HG03565 (cell line): ENCODE data around the gene ADGRL4.
A peak's percentile ranks its signal among the peaks of the same experiment; 100 is the strongest.
"Not testable (repeated sequence)": the region's sequence is repeated elsewhere in the genome, so short reads cannot be mapped to it uniquely, and the experiment has no call there.

ENCODE experiments used
- ATAC-seq: cut with Tn5 transposase; IDR thresholded peaks from one replicate; pipeline ENCODE4 v1.9.1; 2021; ENCODE audit warnings: mild to moderate bottlenecking, moderate library complexity; ENCODE audit not compliant: unreplicated experiment

The ADGRL4 gene

DNA sequence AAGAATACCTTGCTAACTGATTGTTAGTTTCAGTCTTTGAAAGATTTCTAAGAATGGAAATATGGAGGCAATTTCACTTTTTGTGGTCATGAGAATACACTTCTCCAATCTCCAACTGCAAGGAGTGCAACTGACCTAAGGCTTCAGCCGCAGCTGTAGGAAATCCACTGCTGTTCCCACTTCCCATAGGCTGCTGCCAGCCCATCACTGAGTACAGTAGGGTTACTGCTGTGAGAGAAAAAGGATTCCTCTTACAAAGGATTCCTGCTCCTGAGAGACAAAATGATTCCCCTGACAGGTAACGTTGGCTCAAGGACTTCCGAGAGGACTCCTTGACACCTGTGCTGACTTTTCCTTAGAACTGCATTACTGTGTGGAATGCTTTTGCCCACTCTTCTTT is 87.4 kb downstream of the ADGRL4 start:
- ATAC-seq: no peak

DNA sequence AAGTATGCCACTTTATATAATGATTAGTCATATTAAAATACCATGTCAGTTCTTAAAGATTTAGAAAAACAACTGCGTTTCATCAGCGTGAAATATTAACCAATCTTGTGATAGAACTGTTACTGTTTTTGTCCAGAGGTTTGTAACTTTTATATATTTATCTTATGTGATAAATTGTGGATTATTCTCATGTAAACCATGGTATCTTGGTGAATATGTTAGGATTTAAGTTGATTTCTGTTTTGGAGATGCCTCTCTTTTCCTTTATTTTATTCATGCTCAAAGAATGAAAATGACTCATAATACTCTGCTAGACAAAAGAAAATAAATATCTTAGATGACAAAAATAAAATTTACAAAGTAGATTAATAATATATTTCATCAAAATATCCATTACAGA is 88.4 kb downstream of the ADGRL4 start:
- no peak for ATAC-seq

DNA sequence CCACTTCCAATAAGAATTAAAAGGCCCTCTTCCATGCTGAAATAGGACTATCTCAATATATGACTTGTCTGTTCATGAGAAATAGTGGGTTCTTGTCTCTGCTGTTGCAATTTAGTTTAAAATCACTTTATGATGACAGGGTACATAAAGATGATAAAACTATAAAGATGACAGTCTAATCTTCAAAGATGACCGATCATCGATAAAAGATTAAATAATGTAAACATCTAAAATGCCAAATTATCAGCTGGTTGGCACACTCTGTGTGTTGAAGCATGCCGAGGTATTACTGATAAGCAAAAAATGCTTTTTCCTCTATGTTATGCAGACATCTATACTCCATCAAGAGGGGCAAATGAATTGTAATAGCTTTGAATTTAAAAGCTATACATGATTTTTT is 89.5 kb downstream of the ADGRL4 start:
- no peak for ATAC-seq

DNA sequence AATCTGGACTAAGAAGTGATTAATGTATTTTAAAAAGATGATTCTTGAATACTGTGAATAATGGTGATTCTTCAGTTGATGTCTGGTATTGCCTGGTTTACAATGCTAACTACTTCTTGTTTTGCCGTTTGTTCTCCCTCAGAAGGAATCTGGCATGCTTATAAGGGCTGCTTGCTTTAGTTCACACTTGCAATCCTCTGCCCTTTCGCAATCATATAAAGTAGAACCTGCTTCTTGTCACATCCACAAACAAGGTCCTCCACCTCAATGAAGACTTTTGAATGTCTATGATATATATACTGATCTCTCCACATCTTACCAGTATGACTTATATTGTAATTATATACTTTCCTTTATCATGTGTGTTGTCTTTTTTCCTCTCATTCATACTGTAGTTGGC is 92.6 kb downstream of the ADGRL4 start:
- no peak for ATAC-seq

DNA sequence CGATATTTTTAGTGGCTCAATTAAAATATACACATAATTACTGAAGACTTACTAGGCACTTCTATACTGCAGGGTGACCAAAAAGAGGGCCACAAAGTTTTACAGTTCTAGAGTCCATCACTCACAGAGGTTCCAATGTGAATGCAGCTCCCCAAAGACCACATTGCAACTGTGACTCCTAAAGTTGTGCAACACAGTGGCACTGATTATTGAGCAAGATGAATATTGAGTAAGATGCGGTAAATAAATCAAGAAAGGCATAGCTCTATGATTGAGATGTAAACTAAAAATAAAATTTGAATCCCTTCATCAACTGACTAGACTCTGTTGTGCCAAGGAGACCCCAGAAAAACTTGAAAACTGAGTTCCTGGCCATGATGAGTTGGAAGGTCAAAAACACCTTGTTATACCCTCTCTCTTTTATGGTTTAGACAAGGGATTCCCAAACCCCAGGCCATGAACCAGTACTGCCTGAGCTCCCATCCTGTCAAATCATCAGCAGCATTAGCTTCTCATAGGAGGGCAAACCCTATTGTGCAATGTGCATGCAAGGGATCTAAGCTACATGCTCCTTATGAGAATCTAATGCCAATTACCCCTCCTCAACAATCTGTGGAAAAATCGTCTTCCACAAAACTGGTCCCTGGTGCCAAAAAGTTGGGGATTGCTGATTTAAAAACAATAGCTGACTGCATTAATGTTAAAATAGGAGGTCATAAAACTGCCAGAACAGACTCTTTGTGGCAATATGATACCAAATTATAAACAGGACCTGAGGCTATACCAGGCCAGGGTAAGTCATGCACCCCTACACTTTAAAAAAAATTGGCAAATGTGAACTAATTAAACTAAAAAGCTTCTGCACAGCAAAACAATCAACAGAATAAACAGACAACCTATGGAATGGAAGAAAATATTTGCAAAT is 94.3 kb downstream of the ADGRL4 start:
- ATAC-seq: no peak

DNA sequence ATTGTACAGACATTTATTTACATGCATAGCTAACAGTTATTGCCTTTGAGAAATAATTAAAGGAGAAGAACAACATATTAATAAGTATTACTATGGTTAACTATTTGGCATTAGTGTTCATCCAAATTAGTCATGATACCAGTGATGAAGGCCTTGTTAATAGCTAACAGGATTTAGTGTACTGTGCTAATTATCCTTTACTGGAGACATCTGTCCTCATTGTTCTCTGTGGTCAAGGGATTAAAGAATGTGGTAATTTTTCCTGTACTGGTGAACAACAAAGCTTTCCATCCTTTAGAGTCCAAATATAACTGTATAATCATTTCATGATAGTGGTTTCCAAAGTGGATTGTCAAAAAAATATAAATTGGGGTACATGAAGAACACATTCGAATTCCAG is 103.9 kb downstream of the ADGRL4 start:
- ATAC-seq: no peak

DNA sequence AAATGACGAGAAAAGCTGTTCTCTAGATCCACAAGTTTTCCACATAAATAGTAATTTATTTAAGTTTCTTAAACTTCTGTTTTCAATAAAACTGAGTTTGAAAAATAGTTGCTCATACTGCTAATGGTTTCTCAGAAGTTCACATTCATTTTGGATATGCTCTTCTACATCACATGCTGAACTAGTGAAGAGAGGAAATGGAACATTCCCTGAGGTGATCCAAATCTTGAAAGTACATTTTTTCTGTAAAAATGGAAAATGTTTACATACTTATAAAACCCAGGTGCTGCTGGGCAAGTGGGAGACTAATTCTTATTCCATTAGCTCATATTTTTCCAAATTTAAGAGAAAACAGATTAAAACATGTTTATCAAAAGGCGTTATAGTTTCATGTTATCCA is 111.7 kb downstream of the ADGRL4 start:
- no peak for ATAC-seq

DNA sequence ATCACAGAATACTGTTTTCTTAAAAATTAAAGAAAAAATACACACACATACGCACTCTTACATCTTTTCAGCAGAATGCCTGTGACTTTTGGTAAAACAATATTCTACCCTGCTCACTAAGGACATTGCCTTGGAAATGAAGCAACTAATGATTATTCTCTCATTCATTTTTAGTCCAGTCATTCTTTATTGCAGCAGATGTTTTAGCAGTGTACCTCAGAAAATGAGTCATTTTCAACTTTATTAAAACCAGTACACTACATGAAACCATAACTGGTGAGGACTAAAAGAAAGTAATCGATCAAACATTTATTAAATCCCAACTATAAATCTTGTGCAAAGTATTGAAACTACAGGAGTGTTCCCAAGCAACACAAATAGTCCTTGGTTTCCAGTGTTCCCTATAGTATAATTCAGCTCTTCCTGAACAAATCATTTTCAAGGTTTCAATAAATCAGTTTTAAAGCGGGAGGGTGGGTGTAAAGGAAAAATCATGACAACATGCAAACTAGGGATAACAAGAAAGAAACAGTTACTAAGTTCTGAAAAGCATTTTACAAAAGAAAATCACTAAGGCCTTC is 114.2 kb downstream of the ADGRL4 start:
- no peak for ATAC-seq

DNA sequence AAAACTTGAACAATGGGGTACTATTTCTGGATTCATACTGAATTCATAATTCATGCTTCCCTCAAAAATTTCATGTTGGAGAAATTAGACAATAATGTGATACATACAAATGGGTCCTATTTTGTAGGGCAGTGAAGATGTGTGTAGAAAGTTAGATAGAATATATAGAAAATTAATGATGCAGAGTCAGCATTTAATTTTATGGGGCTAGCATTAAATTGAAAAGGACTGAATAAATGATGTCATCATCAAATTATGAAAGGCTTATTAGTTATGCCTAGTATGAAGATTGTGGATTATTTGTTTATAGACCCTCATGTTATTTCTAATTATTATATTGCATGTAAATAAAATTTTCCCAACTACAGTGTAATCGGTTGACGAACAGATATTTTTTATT is 119.1 kb downstream of the ADGRL4 start:
- no peak for ATAC-seq

DNA sequence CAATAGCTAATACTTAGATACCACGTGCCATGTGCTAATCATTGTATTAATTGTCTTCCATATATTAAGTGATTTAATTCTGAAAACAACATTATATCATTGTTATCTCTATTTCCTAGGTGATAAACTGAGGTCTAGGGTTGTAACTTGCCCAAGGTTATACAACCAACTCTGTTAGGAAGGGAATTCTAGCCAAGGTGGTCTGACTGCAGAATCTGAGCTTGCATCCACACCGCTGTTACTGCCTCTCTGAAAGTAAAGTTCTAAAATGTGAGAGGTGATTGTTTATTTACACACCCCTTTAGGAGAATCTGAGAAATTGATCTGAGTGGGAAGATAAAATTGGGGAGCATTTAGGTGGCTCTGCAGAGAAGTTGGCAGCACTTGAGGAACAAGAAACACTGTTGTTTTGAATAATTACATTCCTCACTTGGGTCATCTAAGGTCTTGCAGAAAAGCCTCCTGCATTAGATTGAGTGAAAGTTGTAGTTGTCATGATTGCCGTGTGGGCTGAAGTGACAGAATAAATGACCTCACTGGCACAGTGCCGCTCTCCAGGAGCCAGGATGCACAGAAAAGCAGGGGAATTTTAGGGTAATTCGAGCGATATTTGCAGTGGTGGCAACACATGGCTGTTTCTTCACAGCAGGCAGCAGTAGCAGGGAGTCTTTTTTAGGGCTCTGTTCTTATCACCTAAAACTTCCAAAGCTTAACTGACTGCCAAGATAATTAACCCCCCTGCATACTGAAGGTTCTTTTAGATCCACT is 121.7 kb downstream of the ADGRL4 start:
- ATAC-seq: no peak

DNA sequence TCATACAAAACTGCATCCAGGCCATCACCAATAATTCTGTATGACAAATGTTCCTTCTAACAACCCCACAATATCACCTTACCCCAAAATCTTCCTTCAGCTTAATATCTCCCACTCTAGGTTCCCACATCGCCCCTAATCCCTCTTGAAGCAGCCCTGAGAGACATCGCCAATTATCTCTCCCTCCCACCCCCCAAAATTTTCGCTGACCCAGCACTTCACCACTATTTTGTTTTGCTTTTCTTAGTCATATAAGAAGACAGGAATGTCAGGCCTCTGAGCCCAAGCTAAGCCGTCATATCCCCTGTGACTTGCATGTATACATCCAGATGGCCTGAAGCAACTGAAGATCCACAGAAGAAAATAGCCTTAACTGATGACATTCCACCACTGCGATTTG is 126.3 kb downstream of the ADGRL4 start:
- ATAC-seq: no peak

DNA sequence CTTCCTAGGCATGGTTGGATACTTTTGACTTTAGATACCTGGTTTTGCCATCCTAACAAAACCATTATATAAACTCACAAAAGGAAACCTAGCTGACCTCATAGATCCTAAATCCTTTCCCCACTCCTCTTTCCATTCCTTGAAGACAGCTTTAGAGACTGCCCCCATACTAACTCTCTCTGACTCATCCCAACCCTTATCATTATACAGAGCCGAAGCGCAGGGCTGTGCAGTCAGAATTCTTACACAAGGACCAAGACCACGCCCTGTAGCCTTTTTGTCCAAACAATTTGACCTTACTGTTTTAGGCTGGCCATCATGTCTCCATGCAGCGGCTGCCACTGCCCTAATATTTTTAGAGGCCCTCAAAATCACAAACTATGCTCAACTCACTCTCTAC is 130.5 kb downstream of the ADGRL4 start:
- ATAC-seq: not testable (repeated sequence)

DNA sequence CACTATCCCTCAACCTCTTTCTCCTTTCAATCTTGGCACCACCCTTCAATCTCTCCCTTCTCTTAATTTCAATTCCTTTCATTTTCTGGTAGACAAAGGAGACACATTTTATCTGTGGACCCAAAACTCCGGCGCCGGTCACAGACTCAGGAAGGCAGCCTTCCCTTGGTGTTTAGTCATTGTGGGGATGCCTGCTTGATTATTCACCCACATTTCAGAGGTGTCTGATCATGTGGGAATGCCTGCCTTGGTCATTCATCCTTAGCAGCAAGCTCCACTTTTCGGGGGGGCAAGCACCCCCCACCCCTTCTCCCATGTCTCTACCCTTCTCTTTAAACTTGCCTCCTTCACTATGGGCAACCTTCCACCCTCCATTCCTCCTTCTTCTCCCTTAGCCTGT is 133.7 kb downstream of the ADGRL4 start:
- ATAC-seq: not testable (repeated sequence)

DNA sequence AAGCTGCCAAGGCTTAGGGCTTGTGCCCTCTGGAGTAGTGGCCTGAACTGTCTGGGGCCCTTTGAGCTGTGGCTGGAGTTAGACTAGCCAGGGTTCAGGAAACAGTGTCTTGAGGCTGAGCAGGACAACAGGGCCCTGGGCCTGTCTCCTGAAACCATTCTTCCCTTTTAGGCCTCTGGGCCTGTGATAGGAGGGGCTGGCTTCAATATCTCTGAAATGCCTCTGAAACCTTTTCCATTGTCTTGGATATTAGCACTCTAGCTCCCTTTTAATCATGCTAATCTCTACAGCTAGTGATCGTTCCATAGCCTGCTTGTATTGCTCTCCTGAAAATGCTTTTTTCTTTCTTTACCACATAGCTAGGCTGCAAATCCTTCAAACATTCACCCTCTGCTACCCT is 135.3 kb downstream of the ADGRL4 start:
- no peak for ATAC-seq

DNA sequence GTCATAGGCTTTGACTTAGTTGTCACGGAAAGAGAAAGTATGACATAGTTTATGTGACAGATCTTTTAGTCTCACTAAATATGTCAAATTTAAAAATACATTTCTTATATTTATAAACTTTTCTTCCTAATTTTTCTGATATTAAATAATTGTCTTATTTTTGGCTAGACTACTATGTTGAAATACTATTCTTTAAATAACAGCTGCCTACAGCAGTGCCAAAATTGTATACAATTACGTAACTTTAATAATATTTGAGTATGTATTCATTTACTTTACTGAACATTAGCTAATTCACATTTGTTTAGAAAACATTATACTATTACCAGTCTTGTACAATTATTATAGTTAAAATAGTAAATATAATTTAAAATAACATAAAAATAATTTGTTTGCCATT is 137.4 kb downstream of the ADGRL4 start:
- ATAC-seq: no peak

DNA sequence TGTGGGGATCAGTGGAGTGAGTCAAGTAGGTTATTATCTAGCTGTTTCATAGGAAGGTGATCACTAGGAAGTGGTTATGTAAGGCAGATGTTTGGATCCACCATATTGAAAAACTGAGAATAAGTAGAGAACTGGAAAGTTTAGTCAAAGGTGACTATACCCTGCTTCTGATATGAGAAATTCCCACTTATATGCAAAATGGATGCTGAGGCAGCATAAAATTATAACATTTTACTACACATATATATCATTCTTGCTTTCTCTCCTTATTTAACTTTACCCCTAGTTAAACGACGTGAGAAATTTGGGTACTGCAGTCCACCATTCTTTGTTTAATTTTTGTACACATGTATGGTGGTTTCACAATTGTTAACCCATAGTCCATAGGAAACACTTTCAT is 142.4 kb downstream of the ADGRL4 start:
- no peak for ATAC-seq

DNA sequence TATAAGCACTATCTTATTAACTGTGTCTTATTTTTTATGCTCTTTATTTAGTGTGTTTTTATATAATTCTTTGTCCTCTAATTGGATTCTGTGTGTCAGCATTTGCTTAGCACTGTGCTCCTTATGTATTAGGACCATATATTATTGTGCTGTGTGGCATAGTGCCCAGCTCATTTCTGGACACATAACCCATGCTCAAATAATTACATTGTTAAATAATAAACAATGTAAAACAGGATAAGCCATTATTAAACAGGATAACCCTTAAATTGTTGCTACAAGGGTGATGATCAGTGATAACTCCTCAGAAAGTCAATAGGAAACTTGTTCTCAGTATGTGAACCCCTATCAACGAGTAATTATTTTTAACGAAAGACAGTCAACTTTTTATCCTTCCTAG is 150.4 kb downstream of the ADGRL4 start:
- ATAC-seq: no peak

DNA sequence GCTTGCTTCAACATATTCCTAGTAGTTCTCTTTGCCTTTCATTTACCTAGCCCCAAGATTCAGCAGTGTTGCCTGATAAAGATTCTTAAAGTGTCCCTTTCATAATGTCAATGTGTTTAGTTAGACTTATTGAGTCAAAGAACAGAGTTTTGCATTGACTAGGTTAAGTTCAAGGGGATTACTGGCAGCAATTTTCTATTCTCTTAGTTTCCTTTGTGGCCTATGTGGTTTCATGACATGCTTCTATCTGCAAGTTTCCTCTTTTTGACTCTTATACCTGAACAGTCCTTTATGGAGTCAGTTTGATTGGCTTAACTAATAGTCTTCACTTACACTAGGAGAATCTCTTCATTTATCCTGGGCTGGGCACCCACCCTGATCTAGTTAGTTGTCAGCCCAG is 151.3 kb downstream of the ADGRL4 start:
- peak; percentile 96 for ATAC-seq

DNA sequence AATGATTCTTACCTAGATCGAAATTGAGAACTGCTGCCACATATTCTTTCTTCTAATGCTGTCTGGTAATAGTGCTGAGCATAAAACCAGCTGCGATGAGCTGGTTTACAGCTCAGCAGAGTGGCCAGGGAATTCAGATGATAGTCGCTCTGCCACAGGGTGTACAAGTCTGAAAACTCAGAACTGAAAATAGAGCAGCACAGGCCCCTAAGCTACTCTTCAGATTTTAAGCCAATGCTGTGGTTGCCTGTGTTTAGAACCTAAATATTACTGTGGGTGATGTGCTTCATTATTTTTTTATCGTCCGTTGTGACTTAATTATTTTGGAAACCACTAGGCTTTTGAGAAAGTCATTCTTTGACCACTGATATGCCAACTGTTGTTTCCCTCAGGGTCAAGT is 152.0 kb downstream of the ADGRL4 start:
- no peak for ATAC-seq

DNA sequence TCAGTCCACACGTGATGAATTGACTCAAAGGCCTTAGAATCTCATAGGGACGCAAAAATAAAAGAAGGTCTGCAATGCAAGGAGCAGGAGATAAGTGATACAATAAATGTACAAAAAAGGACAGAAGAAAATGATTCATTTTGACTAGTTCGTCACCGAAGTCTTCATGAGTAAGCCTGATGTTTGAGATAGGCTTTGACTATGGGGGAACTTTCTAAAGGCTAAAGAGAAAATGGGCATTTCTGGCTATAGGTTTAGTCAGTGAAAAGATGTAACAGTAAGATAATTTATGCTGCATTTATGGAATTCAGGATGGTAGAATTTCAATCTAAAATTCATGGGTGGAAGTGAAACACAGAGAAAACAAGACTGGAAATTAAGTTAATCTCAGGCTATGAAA is 163.0 kb downstream of the ADGRL4 start:
- ATAC-seq: no peak

DNA sequence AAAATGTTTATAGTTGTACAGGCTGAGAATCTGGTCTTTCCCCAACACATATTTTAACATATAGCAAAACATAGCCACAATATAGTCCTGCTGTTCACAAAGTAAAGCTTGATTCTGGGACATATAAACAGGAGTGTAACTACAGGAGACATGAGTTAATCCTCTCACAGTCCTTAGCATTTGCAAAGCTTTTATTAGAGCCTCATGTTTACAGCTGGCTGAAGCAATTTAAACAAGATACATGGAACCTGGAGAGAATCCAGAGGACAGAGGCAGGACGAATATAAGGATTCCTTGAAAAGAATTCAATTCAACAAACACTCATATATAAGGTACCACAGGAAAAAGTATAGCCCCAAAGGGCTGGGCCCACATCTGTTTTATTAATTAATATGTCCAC is 163.4 kb downstream of the ADGRL4 start:
- ATAC-seq: no peak
